ENCODE results near the gene EVA1A.
"Not testable (repeated sequence)": the region's sequence is repeated elsewhere in the genome, so short reads cannot be mapped to it uniquely, and the experiment has no call there.

The EVA1A gene

DNA sequence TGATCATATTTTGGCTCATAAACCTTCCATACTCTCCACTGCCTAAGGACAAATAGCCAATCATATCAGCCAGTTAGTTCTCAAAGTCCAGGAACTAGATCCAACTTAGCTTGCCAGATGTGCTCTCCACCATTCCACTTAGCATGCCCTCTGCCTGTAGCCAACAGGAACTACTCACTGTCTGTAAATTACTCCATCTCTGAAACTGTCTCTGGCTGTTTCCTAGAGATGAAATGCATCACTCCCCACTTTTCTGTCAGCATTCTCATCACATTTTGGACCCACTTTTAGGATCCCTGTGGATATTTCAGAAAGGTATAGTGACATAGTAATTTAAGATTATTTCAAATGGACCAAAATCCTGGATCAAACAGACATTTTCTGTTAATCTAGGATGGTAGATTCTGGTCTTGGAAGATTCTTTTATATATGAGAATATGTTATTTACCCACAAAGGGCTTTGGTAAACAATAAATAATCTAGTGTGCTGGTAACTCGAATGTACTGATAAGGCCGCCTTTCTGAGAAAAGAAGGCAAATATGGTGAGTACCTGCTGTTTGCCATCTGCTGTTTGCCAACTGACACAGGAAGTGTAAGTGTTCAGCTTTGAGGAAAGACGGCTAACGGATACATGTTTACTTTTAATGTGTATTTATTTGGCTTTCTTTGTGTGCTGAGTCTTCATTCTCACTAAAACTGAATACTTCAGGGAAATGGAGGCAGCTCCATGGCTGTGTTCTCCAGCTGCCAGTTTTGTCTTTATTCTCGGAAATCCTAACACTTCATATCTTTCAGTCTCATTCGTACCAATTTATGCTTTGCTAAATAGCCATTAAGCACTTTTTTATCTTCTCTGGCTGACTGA, 79.5 kb downstream of the EVA1A start:
- DNase-seq, result peak; percentile 78

DNA sequence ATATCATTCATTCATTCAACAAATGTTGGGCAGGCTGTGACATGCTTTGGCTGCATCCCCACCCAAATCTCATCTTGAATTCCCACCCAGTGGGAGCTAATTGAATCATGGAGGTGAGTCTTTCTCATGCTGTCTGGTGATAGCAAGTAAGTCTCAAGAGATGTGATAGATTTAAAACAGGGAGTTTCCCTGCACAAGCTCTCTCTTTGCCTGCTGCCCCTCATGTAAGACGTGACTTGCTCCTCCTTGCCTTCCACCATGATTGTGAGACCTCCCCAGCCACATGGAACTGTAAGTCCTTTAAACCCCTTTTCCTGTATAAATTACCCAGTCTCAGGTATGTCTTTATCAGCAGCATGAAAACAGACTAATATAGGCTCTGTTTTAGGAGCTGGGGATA, 83.0 kb downstream of the EVA1A start:
- DNase-seq, result not testable (repeated sequence)

DNA sequence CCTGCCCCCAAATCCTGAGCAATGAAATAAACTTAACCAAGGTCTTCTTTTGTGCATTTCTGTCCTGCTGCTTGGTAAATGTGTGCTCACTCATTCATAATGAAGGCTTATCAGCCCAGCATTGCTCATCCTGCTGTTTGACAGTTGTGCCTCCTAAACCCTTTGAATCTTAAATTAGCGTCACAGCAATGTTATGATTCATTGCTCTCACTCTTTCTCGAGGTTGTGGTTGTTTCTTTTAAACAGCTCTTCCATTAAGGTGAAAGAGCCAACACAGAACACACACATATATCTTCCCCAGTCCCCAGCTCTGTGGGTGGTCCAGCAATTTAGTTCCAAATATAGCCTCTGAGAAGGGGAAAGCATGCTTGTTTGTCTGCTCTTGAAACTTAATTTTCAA, 84.0 kb downstream of the EVA1A start:
- no peak for DNase-seq

DNA sequence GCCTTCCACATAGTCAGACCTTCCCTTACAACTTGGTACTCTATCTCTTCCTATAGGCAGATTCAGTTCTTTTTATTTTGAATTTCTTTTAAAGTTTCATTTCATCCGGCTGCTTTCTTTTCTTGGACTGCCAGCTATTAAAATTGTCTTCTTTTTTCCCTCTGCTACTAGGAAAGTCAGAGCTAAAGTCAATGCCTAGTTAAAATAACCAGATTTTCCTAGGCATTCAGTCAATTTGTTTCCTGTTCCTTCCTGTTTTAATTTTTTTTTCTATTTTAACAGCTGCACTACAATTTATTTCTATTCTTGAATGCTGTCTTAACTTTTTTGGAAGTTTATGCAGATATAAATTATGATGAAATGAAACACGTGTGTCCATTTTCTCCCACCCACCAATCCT, 84.8 kb downstream of the EVA1A start:
- DNase-seq, result no peak

DNA sequence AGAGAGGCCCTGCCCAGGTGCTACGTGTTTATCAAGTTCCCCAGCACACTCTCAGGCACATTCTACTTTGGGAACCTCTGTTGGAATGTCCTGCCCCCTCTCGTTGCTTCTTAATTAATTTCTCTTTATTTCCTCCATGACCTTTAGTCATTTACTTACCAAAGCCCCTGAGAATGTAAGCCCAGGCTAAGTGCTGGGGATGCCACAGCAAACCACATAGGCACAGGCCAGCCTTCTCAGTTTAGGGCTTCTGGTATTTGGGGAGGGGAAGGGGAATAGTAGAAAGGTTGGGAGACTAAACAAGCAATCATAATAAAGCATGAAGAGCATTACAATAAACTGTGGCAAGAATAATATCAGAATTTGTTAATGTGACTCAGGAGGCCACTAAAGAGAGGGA, 85.7 kb downstream of the EVA1A start:
- DNase-seq, result no peak

DNA sequence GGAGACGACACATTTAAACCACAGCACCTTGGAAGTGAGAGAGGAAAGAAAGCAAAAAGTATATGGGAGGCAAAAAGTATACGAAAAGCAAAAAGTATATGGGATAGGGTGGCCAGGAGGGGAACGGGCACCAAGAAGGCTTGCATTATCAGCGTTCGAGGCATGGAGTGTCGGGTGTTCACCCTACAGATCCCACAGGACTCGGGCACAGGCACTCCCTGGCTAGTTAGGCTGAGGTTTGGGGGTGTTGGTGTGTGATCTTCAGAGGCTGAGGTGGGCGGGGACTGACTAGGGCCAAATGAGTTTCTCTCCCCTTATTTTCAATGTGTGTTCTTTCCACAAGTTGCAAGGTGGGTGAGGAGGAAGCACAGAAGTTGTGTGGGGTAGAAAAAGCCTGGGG, 86.6 kb downstream of the EVA1A start:
- DNase-seq, result no peak

DNA sequence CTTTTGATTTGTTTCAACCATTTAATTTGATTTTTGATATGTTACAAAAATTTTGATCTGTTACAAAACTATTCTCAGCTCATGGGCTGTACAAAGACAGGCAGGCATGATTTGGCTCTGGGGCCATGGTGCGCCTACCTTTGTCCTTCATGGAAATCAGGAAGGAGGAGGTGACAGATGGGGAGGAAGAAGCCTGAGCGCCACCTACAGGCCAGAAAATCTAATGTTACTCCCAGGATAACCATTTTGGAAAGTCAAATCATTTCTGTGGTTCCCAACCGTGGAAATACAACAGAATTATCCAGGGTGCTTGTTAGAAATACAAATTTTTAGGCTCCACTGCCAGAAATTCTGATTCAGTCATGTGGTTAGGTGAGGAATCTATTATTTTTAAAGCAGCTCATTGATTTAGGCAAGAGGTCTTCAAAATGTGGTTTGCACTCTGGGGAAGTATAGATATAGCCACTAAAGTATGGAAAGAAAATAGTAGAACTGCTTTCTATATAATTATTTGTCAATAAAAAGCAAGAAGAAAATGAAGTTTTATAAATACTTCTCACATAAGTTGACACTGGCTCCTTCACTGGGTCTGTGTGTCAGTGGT, 93.9 kb downstream of the EVA1A start:
- no peak for DNase-seq

DNA sequence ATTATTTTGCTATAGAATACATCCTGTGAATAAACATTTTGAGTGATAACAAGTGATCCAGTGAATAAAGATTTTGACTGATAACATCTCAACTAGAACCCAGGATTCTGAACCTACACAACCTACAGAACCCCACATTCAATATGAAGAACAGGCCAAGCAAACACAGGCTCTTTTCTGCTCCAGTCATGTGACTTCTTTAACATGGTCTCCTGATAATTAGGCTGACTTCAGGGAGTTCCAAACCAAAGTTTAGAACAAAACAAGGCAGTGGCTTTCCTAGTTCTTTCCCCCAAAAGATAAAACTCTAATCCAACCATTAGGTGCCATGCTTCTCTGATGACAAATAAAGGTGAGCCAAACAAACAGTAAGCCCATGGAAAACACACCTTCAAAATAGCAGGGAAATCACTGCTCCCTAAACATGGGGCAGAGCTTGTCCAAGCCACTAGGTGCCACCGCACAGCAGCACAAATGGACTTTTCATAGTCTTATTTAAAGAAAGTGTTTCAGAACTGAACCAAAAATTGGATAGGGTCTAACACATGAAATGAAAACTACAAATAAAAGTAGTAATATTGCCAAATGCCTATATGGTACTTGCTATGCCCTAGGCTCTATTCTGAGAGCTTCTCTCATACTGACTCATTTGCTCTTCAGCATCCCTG, 95.3 kb downstream of the EVA1A start:
- DNase-seq, result peak; percentile 33

DNA sequence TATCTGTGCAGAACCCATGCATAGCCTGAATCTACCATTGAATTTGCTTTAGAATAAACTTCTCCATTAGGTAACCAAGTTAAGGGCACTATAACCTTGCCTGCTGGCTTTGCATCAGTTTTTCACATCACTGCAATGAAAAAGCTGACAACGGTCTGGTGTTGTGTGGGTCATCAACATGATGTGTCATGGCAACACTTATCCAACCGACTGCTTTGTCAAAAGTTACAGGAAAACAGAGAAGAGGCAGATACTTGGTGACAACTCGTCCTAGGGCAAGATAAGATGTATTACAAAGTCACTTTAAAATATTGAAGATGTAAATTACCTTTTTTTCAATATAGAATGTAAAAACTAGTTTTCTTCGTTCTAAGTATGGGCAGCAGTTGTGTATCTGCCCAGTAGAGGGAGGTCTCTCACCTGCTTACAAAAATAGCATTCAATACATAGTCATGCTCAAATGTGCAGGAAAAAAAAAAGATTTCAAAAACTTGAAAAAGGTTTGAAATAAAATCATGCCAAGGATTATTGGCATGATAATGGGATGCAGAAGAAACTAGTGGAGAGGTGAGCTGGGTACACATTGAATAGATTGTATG, 96.3 kb downstream of the EVA1A start:
- no peak for DNase-seq

DNA sequence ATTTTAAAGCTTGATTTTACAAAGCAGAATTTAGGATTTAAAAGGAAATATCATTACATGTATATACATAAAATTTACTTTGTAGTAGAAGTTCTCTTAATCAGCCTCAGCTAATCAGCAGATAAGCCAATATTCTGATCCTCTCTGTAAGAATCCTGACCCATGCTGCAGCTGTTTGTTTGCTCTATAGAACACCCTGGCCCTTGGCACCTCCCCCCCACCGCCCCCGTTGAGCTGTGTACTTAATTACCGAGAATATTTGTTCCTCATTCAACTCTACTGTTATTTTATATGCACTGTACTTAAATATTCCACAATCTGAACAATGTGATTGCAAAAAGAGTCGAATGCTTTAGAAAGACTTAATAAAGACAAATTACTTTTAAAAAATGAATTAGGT, 98.0 kb downstream of the EVA1A start:
- no peak for DNase-seq

DNA sequence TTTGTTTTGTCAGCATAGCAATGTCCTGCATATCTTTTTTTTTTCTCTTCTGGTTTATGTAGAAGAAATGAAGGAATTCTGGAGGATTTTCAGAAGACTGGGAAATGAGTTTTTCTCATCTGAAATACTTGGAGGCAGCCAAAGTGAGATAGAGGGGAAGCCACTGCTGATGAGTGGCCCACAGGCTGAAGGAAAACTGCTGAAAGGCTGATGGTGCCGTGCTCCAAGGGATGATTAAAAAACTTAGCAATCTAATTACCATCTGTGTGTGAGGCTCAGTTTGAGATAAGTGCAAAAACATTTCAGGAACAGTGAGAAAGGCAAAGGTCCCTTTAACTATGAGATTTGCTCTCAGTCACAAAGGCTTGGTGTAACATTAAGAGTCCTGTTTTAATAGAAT, 98.5 kb downstream of the EVA1A start:
- DNase-seq, result no peak

DNA sequence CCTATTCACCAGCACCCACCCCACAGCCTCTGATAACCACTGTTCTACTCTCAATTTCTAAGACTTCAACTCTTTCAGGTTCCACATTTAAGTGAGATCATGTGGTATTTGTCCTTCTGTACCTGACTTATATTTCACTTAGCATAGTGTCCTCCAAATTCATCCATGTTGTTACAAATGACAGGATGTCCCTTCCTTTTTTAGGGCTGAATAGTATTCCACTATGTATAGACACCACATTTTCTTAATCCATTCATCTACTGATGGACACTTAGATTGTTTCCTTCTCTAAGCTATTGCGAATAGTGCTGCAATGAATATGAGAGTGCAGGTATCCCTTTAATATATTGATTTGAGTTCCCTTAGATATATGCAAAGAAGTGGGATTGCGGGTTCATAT, 100.1 kb downstream of the EVA1A start:
- no peak for DNase-seq

DNA sequence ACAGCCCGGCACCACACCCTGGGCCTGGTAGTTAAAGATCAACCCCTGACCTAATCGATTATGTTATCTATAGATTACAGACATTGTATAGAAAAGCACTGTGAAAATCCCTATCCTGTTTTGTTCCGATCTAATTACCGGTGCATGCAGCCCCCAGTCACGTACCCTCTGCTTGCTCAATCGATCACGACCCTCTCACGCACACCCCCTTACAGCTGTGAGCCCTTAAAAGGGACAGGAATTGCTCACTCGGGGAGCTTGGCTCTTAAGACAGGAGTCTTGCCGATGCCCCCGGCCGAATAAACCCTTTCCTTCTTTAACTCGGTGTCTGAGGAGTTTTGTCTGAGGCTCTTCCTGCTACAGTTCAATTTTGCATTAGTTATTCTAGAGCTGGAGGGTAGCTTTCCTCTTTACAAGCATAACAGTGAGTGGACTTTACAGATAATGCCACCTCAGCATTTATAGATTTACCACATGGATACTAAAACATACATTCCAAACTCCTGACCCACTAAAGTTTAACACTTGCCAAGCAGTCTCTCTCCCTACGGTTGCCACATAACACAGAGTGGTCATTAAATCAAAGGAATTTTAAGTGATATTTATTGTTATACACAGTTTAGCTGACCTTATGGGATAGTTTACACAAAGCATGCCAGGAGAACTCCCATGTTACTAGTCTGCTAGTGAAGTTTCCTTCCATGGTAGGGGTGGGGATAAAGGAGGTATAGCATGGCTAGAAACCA, 101.0 kb downstream of the EVA1A start:
- no peak for DNase-seq

DNA sequence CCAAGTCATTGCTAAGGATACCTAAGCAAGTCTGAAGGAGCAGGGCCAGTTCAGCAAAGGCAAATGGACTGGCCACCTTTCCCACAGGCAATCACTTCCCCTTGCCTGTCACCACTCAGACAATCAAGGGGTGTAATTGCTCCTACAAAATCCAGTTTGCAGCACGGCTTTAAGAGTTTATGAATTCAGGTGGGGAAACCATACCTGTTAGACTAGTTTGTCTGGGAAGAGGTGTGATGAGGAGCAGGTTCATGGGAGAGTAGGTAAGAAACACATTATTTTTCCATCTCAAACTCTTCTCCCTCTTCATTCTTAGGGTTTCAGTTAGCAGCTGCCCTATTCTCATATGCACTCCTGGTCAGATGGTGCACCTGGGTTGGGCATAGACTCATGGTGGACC, 102.5 kb downstream of the EVA1A start:
- no peak for DNase-seq

DNA sequence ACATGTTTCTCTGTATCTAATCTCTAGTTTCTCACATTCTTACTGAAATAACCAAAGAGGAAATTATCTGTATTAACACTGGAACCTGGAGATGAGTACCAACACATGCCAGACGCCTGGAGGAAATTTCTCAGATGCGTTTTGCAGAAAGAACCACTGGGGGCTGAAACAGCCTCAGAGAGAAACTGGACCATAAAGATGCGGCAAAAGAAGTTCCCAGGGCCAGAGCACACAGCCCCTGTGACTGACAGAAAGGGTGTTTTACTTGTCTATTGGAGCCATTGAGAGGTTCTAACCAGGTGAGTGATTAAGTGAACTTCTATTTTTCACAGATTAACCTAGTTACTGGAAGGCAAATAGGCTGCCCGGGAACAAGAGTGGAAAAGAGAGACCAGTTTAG, 103.9 kb downstream of the EVA1A start:
- no peak for DNase-seq

DNA sequence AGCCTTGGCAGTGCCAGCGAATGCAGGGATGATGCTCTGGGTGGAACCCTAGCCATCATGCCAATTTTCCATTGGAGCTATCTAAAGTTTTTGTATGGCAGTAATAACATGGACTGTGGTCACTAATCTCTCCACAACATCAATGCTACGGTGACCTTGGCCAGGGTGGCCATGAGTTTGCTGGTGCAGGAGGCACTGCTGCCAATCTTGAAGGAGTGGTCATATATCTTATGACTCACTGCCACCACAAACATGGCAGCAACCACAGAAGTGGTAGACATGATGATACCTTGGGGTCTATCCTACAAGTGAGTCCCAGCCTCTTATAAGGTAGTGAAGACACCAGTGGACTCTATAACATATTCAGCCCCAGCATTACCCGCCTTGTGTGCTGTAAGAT, 104.6 kb downstream of the EVA1A start:
- no peak for DNase-seq

DNA sequence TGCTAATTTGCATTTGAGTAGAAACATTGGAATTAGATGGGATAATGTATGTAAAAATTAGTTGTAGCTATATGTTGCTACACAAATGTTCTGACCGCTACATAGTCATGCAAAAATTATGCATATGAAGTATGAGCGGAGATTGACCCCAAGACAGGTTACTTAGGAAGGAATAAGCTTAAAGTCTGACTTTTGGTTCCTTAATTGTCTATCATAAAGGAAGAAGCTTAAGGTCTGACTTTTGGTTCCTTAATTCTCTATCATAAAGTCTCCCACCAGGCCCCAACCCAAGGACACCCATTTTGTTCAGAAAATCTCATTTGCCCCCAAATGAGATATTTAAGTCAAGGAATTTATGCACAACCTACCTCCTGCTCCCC, 106.5 kb downstream of the EVA1A start:
- DNase-seq, result no peak

DNA sequence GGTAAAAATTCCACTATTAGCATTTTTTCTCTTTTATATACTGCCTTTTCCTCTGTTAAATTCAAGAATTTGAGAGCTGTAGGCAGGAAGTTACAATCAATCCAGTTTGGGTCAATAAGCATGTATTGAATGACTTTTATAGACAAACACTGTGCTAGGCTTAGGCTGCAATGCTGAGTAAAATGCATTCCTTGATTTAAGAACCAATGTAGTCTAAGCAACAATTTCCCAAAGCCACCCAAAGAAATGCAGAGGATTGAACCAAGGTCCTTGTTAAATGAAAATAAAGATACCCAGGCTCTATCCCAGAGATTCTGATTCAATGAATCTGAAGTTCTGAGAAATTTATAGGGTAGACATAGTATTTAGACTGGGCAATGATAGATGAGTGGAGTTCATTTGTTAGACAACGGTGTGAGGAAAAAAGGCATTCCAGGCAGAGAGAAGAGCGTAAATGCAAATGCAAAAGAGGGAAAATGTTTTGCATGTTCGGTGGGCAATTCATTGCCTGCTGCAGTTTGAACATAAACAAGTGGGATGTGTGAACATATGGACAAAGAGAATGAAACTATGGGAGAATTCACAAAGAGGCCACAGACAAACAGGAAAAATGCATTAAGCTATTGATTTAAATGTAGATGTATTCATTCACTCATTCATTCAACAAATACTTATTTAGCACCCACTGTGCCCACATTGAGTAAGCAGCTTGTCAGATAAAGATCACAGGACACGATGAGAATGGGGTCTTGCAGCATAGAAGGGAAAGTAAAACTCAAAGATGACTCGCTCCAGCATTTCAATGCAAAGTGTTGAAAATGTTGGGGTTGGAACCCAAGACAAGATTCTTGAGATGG, 107.1 kb downstream of the EVA1A start:
- DNase-seq, result no peak

DNA sequence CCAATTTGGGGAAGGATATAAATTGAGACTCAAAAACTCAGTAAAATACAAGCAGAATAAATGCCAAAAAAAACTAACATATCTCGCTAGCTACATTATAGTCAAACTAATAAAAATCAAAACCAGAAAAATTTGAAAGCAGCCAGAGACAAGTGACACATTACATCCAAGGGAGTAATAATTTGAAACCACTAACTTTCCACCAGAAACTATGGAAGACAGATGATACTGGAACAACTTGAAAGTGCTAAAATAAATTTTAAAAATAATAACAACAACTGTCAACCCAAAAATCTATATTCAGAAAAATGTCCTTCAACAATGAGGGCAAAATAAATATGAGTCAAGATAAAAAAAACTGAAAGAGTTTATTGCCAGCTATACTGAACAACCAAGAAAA, 110.7 kb downstream of the EVA1A start:
- DNase-seq, result no peak

DNA sequence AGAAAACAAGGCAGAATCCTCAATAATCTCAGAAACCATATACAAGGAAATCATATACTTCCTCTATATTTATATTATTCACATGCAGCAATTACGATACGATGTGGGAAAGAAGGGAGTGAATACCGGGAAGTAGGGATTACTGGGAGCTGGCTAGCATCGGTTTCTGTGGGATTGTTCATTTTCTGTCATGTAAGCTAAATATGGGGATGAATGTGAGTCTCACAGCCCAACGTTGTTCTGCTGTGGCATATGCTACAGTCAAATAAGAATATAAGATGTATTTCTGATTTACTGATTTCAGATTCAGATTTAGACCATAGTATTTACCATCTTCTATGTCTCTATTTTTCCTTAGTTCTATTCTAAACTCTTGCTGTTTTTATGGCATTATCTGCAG, 113.6 kb downstream of the EVA1A start:
- DNase-seq, result no peak
